Mammary epithelial cell (primary cell): ENCODE data around the gene C2CD4C.
"Not testable (repeated sequence)": the region's sequence is repeated elsewhere in the genome, so short reads cannot be mapped to it uniquely, and the experiment has no call there.

Source experiments
- CTCF ChIP-seq, 2 donors: IDR thresholded peaks in 1 of 2; conservative IDR thresholded peaks in 1 of 2; 2 replicates each; pipeline ENCODE4 v1.5.1; 2011 to 2012; ENCODE audit warnings: inconsistent platforms in 2 of 2, low read length in 2 of 2, mild to moderate bottlenecking in 2 of 2, control low read depth in 1 of 2, low read depth in 1 of 2; ENCODE audit not compliant: insufficient read depth in 1 of 2; ENCODE audit errors: extremely low read depth in 1 of 2
- EZH2 ChIP-seq: IDR thresholded peaks from 2 replicates; pipeline ENCODE4 v1.6.1; 2012; ENCODE audit warnings: low read length, inconsistent platforms, borderline replicate concordance

- TF ChIP-seq EZH2; CTCF (conservative IDR thresholded peaks at IDR 0.05 in 1 of 2, IDR thresholded peaks at IDR 0.05 in 1 of 2; ENCODE audit: extremely low read depth in 1 of 2, insufficient read depth in 1 of 2, low read depth in 1 of 2, low read length in 2 of 2): not testable (repeated sequence)
Observed at GRCh38 chr19:422917-423226, 13.9 kb upstream of the C2CD4C start.
